Measurements from ENCODE around the gene SMYD5. TPM values are rescaled to one million over a fixed set of nuclear protein-coding genes. Genes with fewer than 3 reads are reported as not detected.

The SMYD5 gene
- polyA plus RNA-seq, 1 of the 3 experiments (the other 2 are of a cell fraction) = 21.4 TPM

DNA sequence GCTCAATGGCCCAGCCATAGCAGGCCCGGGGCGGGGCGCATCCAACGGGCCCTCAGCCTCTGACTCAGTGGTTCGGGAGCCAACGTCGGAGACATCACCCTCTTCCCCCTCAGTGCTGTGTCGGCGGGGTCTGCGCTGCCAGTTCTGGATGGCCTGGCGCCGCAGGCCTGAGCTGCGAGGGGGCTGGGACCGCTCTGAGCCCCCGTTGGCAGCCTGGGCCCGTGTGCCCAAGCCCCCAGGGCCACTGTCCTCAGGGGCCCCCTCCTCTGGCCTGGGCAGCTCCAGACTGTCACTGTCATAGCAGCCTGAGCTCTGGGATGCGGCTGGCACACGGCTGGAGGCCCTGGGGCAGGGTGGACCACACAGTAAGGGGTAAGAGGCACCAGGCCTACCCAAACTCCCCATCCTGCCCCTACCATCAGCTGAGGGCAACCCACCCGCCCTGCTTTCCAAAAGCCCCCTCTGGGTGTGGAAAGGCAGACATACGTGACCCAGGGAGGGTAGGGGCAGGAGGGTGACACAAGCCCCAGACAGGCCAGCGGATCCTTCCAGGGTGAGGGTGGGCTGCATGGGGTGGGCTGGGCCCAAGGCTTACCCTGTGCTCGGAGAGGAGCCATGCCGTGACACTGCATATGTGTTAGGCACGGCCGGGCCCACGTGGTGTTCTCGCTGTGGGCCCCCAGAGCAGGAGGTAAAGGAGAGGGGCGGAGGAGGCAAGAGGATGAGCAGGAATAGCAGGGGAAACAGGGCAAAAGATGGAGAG lies 51.4 kb downstream of the SMYD5 start:
- no peaks in the 10 kb centered on the region for H3K79me2 ChIP-seq (ENCODE audit: insufficient read depth)
- no peak overlapping the region for H2AFZ ChIP-seq (ENCODE audit: low read depth)
- H3K9me3 ChIP-seq = no peaks in the 10 kb centered on the region
- TF ChIP-seq RCOR1 (IDR thresholded peaks at IDR 0.05; ENCODE audit: low read length) = no peak
- TF ChIP-seq JUND (IDR thresholded peaks at IDR 0.05) = no peak
- TF ChIP-seq, protein P1, sequence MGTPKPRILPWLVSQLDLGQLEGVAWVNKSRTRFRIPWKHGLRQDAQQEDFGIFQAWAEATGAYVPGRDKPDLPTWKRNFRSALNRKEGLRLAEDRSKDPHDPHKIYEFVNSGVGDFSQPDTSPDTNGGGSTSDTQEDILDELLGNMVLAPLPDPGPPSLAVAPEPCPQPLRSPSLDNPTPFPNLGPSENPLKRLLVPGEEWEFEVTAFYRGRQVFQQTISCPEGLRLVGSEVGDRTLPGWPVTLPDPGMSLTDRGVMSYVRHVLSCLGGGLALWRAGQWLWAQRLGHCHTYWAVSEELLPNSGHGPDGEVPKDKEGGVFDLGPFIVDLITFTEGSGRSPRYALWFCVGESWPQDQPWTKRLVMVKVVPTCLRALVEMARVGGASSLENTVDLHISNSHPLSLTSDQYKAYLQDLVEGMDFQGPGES (IDR thresholded peaks at IDR 0.05; ENCODE audit: low read depth, low read length) = no peak
- TF ChIP-seq SIN3A (IDR thresholded peaks at IDR 0.05; ENCODE audit: borderline replicate concordance, low read depth, low read length) = no peak
- TF ChIP-seq MEF2A (IDR thresholded peaks at IDR 0.05; ENCODE audit: borderline replicate concordance, low read depth) = no peak
- TF ChIP-seq REST (IDR thresholded peaks at IDR 0.05; ENCODE audit: low read depth, low read length) = no peak
- no peak for TF ChIP-seq SMC3 (IDR thresholded peaks at IDR 0.05; ENCODE audit: low read depth, low read length)
- no peak for TF ChIP-seq CHD2 (IDR thresholded peaks at IDR 0.05; ENCODE audit: low read length, partially characterized antibody)
- TF ChIP-seq POLR2AphosphoS5 (IDR thresholded peaks at IDR 0.05; ENCODE audit: low read depth, low read length) = no peak
- TF ChIP-seq FOSL2 (IDR thresholded peaks at IDR 0.05; ENCODE audit: borderline replicate concordance, low read depth) = no peak
- TF ChIP-seq RAD21 (IDR thresholded peaks at IDR 0.05; ENCODE audit: low read length) = no peak
- TF ChIP-seq, protein P2, sequence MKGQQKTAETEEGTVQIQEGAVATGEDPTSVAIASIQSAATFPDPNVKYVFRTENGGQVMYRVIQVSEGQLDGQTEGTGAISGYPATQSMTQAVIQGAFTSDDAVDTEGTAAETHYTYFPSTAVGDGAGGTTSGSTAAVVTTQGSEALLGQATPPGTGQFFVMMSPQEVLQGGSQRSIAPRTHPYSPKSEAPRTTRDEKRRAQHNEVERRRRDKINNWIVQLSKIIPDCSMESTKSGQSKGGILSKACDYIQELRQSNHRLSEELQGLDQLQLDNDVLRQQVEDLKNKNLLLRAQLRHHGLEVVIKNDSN (IDR thresholded peaks at IDR 0.05; ENCODE audit: borderline replicate concordance, low read depth) = no peak
- H3K4me3 ChIP-seq (ENCODE audit: low read depth in 2 of 2, low read length in 1 of 2) = no peak overlapping the region
- whole genome bisulfite sequencing (ENCODE audit: low lambda C conversion rate) = 91% methylated on average over 24 of the region's 28 CpGs
- no peak overlapping the region for H3K4me2 ChIP-seq
- no peaks in the 10 kb centered on the region for H3F3A ChIP-seq (replicated peaks; ENCODE audit: insufficient read depth)
- H3K27ac ChIP-seq (ENCODE audit: low read depth in 2 of 2, low read length in 1 of 2) = no peak overlapping the region; a peak in 1 of 4 replicates
- no peak overlapping the region for H3K9ac ChIP-seq
- H4K20me1 ChIP-seq (ENCODE audit: insufficient read depth) = no peaks in the 10 kb centered on the region
- H3K27me3 ChIP-seq (ENCODE audit: insufficient read depth) = no peaks in the 10 kb centered on the region
- no peaks in the 10 kb centered on the region for H3K36me3 ChIP-seq (replicated peaks in 1 of 2; ENCODE audit: control insufficient read depth in 1 of 2, insufficient read depth in 2 of 2, low read length in 1 of 2)
- no peak for DNase-seq
- no peaks in the 10 kb centered on the region; a peak in 1 of 4 replicates for H3K4me1 ChIP-seq (ENCODE audit: control insufficient read depth in 1 of 2, insufficient read depth in 2 of 2, low read depth in 1 of 2, low read length in 1 of 2)
- POLR2A ChIA-PET = no interaction called here
- CTCF ChIA-PET = interaction anchor here (0.7 to 1.5 kb wide), 2 partner anchors 10 to 379 kb away, joined by 3 read pairs; no protein-coding TSS in a partner anchor
- H3K9me2 ChIP-seq = no peaks in the 10 kb centered on the region

Measured in SK-N-SH (cell line).